Loucy (cell line): ENCODE measurements around the gene CLDN22.

Source experiments
- EZH2phosphoT487 ChIP-seq: fragments of 200-600 bp; IDR thresholded peaks from 2 replicates; pipeline ENCODE4 v1.6.1; 2018; ENCODE audit warnings: antibody characterized with exemption, mild to moderate bottlenecking, moderate library complexity, borderline replicate concordance
- TF ChIP-seq, protein P1 (sequence below): fragments of 200-600 bp; sonication (generic); conservative IDR thresholded peaks from 2 replicates; pipeline ENCODE4 v1.5.1; 2014; ENCODE audit warnings: mild to moderate bottlenecking, antibody characterized with exemption, low read length

GRCh38 chr4:183356931-183357675, 37.0 kb upstream of the CLDN22 start:
- TF ChIP-seq, protein P1, sequence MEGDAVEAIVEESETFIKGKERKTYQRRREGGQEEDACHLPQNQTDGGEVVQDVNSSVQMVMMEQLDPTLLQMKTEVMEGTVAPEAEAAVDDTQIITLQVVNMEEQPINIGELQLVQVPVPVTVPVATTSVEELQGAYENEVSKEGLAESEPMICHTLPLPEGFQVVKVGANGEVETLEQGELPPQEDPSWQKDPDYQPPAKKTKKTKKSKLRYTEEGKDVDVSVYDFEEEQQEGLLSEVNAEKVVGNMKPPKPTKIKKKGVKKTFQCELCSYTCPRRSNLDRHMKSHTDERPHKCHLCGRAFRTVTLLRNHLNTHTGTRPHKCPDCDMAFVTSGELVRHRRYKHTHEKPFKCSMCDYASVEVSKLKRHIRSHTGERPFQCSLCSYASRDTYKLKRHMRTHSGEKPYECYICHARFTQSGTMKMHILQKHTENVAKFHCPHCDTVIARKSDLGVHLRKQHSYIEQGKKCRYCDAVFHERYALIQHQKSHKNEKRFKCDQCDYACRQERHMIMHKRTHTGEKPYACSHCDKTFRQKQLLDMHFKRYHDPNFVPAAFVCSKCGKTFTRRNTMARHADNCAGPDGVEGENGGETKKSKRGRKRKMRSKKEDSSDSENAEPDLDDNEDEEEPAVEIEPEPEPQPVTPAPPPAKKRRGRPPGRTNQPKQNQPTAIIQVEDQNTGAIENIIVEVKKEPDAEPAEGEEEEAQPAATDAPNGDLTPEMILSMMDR = no peak
- TF ChIP-seq EZH2phosphoT487 = no peak
